ENCODE measurements around the gene TMEM161A. TPM values are rescaled to one million over a fixed set of nuclear protein-coding genes. Genes with fewer than 3 reads are reported as not detected.
A peak's percentile ranks its signal among the peaks of the same experiment; 100 is the strongest.

TMEM161A gene
- total RNA-seq, 1 donor from 2014 or later, result 13.3 TPM

GRCh38 chr19:19123386-19123785 lies 14.9 kb downstream of the TMEM161A start:
- no peaks in the 10 kb centered on the region for H3K27me3 ChIP-seq
- Mint-ChIP-seq H3K36me3 (peaks cover 27% of the 10 kb centered on the region), H3K27me3 (ENCODE audit: insufficient read depth, low read depth) (peaks cover 2% of the 10 kb centered on the region), H3K4me3 (no peak overlapping the region), H3K4me1 (no peaks in the 10 kb centered on the region), H3K27ac (no peak overlapping the region), H3K9me3 (peaks cover 9% of the 10 kb centered on the region)
- H3K9ac ChIP-seq, result no peak overlapping the region
- no peak for DNase-seq (ENCODE audit: low spot score)
- no peak for TF ChIP-seq EZH2phosphoT487 (IDR thresholded peaks at IDR 0.05)
- TF ChIP-seq CTCF (IDR thresholded peaks at IDR 0.05), result no peak
- TF ChIP-seq EZH2 (IDR thresholded peaks at IDR 0.05), result no peak
- peaks cover 7% of the 10 kb centered on the region for H3F3A ChIP-seq (ENCODE audit: low read depth)
- no peak overlapping the region for H3K27ac ChIP-seq
- no peaks in the 10 kb centered on the region for H3K79me2 ChIP-seq (ENCODE audit: low read depth)
- no peak overlapping the region for H2AFZ ChIP-seq (replicated peaks)
- no peaks in the 10 kb centered on the region for H3K9me3 ChIP-seq (ENCODE audit: low read depth)
- peaks cover 5% of the 10 kb centered on the region for H3K36me3 ChIP-seq
- peaks cover 5% of the 10 kb centered on the region for H3K4me1 ChIP-seq
- H3K4me3 ChIP-seq, result no peak overlapping the region
- no peaks in the 10 kb centered on the region for H4K20me1 ChIP-seq (ENCODE audit: low read depth)
- no peak overlapping the region for H3K4me2 ChIP-seq

- no peaks in the 10 kb centered on the region for H3K79me2 ChIP-seq (ENCODE audit: low read depth)
- no peak overlapping the region for H3K9ac ChIP-seq
- Mint-ChIP-seq H3K27me3 (ENCODE audit: insufficient read depth, low read depth) (peaks cover 2% of the 10 kb centered on the region), H3K27ac (no peak overlapping the region), H3K4me1 (no peaks in the 10 kb centered on the region), H3K36me3 (peaks cover 26% of the 10 kb centered on the region), H3K9me3 (peaks cover 9% of the 10 kb centered on the region), H3K4me3 (no peak overlapping the region)
- no peak overlapping the region for H3K4me2 ChIP-seq
- H3K27ac ChIP-seq, result no peak overlapping the region
- no peak for DNase-seq (ENCODE audit: low spot score)
- H3F3A ChIP-seq (ENCODE audit: low read depth), result peaks cover 7% of the 10 kb centered on the region
- H3K36me3 ChIP-seq, result peaks cover 5% of the 10 kb centered on the region
- no peak overlapping the region for H3K4me3 ChIP-seq
- no peaks in the 10 kb centered on the region for H3K27me3 ChIP-seq
- TF ChIP-seq EZH2 (IDR thresholded peaks at IDR 0.05), result no peak
- TF ChIP-seq EZH2phosphoT487 (IDR thresholded peaks at IDR 0.05), result no peak
- no peaks in the 10 kb centered on the region for H3K9me3 ChIP-seq (ENCODE audit: low read depth)
- H4K20me1 ChIP-seq (ENCODE audit: low read depth), result no peaks in the 10 kb centered on the region
- peaks cover 5% of the 10 kb centered on the region for H3K4me1 ChIP-seq
- H2AFZ ChIP-seq (replicated peaks), result no peak overlapping the region
Observed at GRCh38 chr19:19122902-19123301, 15.4 kb downstream of the TMEM161A start.

GRCh38 chr19:19121371-19121770 lies 16.9 kb downstream of the TMEM161A start:
- H3K79me2 ChIP-seq (ENCODE audit: low read depth), result no peaks in the 10 kb centered on the region
- H4K20me1 ChIP-seq (ENCODE audit: low read depth), result no peaks in the 10 kb centered on the region
- peaks cover 5% of the 10 kb centered on the region for H3K4me1 ChIP-seq
- H3K27ac Mint-ChIP-seq, result no peak overlapping the region
- peaks cover 5% of the 10 kb centered on the region for H3K36me3 ChIP-seq
- no peaks in the 10 kb centered on the region for H3K9me3 ChIP-seq (ENCODE audit: low read depth)
- H3K4me1 Mint-ChIP-seq, result no peaks in the 10 kb centered on the region
- TF ChIP-seq EZH2phosphoT487 (IDR thresholded peaks at IDR 0.05) (no peak), CTCF (IDR thresholded peaks at IDR 0.05) (no peak), EZH2 (IDR thresholded peaks at IDR 0.05) (no peak)
- H3K27me3 ChIP-seq, result no peaks in the 10 kb centered on the region
- H2AFZ ChIP-seq (replicated peaks), result no peak overlapping the region
- no peak for DNase-seq (ENCODE audit: low spot score)
- H3K4me3 Mint-ChIP-seq, result no peak overlapping the region
- H3K9ac ChIP-seq, result no peak overlapping the region
- peak overlapping the region; percentile 69 for H3K4me2 ChIP-seq
- peaks cover 2% of the 10 kb centered on the region for H3K27me3 Mint-ChIP-seq (ENCODE audit: insufficient read depth, low read depth)
- H3K9me3 Mint-ChIP-seq, result peaks cover 9% of the 10 kb centered on the region
- peaks cover 27% of the 10 kb centered on the region for H3K36me3 Mint-ChIP-seq
- peaks cover 7% of the 10 kb centered on the region for H3F3A ChIP-seq (ENCODE audit: low read depth)
- H3K27ac ChIP-seq, result no peak overlapping the region
- no peak overlapping the region for H3K4me3 ChIP-seq

GRCh38 chr19:19120308-19121231 lies 17.7 kb downstream of the TMEM161A start:
- Mint-ChIP-seq H3K27ac (no peak overlapping the region), H3K4me1 (no peaks in the 10 kb centered on the region), H3K4me3 (no peak overlapping the region), H3K36me3 (peaks cover 25% of the 10 kb centered on the region), H3K9me3 (peaks cover 9% of the 10 kb centered on the region), H3K27me3 (ENCODE audit: insufficient read depth, low read depth) (peaks cover 4% of the 10 kb centered on the region)
- peaks cover 7% of the 10 kb centered on the region for H3F3A ChIP-seq (ENCODE audit: low read depth)
- H3K27me3 ChIP-seq, result no peaks in the 10 kb centered on the region
- peaks cover 5% of the 10 kb centered on the region for H3K4me1 ChIP-seq
- peaks cover 5% of the 10 kb centered on the region for H3K36me3 ChIP-seq
- H4K20me1 ChIP-seq (ENCODE audit: low read depth), result no peaks in the 10 kb centered on the region
- H2AFZ ChIP-seq (replicated peaks), result no peak overlapping the region
- TF ChIP-seq EZH2 (IDR thresholded peaks at IDR 0.05) (no peak), EZH2phosphoT487 (IDR thresholded peaks at IDR 0.05) (no peak), CTCF (IDR thresholded peaks at IDR 0.05) (no peak)
- H3K9ac ChIP-seq, result no peak overlapping the region
- peak overlapping the region; percentile 34 for H3K4me3 ChIP-seq
- H3K79me2 ChIP-seq (ENCODE audit: low read depth), result no peaks in the 10 kb centered on the region
- DNase-seq (ENCODE audit: low spot score), result peak; percentile 97
- no peak overlapping the region for H3K27ac ChIP-seq
- H3K9me3 ChIP-seq (ENCODE audit: low read depth), result no peaks in the 10 kb centered on the region
- H3K4me2 ChIP-seq, result peak overlapping the region; percentile 69

Data from neural progenitor cell (in vitro differentiated cells).